ENCODE data around the gene RAB10. TPM values are rescaled to one million over a fixed set of nuclear protein-coding genes. Genes with fewer than 3 reads are reported as not detected.

RAB10 gene
- polyA plus RNA-seq, 1 donor from 2014 or later: 169 TPM

GRCh38 chr2:26122630-26123029 lies 88.7 kb downstream of the RAB10 start:
- Histone ChIP-seq H3K27ac (ENCODE audit: low read length) (no peak overlapping the region), H3K9me3 (ENCODE audit: low read length) (no peaks in the 10 kb centered on the region), H3K36me3 (ENCODE audit: insufficient read depth, low read length) (no peaks in the 10 kb centered on the region), H3K27me3 (ENCODE audit: insufficient read depth, low read depth, low read length) (no peaks in the 10 kb centered on the region), H4K20me1 (ENCODE audit: insufficient read depth) (no peaks in the 10 kb centered on the region), H3K79me2 (replicated peaks; ENCODE audit: insufficient read depth, low read length) (no peaks in the 10 kb centered on the region), H3F3A (ENCODE audit: insufficient read depth, low read length, poor library complexity, severe bottlenecking) (no peaks in the 10 kb centered on the region), H3K4me2 (ENCODE audit: low read length) (no peak overlapping the region), H3K4me3 (ENCODE audit: low read length) (no peak overlapping the region), H2AFZ (ENCODE audit: low read depth, low read length) (no peak overlapping the region), H3K9ac (ENCODE audit: low read length) (no peak overlapping the region), H3K9me2 (ENCODE audit: insufficient read depth, low read length) (no peaks in the 10 kb centered on the region)
- TF ChIP-seq EP300 (conservative IDR thresholded peaks at IDR 0.05; ENCODE audit: poor library complexity, severe bottlenecking) (no peak), EZH2 (IDR thresholded peaks at IDR 0.05; ENCODE audit: borderline replicate concordance, insufficient read depth, low read length, poor library complexity, severe bottlenecking) (no peak), TAF1 (IDR thresholded peaks at IDR 0.05; ENCODE audit: low read depth) (no peak), MXI1 (conservative IDR thresholded peaks at IDR 0.05; ENCODE audit: poor library complexity, severe bottlenecking) (no peak), SMC3 (conservative IDR thresholded peaks at IDR 0.05; ENCODE audit: poor library complexity) (no peak), POLR2AphosphoS5 (IDR thresholded peaks at IDR 0.05) (no peak), RAD21 (conservative IDR thresholded peaks at IDR 0.05) (no peak)
- TF ChIP-seq, protein P1, sequence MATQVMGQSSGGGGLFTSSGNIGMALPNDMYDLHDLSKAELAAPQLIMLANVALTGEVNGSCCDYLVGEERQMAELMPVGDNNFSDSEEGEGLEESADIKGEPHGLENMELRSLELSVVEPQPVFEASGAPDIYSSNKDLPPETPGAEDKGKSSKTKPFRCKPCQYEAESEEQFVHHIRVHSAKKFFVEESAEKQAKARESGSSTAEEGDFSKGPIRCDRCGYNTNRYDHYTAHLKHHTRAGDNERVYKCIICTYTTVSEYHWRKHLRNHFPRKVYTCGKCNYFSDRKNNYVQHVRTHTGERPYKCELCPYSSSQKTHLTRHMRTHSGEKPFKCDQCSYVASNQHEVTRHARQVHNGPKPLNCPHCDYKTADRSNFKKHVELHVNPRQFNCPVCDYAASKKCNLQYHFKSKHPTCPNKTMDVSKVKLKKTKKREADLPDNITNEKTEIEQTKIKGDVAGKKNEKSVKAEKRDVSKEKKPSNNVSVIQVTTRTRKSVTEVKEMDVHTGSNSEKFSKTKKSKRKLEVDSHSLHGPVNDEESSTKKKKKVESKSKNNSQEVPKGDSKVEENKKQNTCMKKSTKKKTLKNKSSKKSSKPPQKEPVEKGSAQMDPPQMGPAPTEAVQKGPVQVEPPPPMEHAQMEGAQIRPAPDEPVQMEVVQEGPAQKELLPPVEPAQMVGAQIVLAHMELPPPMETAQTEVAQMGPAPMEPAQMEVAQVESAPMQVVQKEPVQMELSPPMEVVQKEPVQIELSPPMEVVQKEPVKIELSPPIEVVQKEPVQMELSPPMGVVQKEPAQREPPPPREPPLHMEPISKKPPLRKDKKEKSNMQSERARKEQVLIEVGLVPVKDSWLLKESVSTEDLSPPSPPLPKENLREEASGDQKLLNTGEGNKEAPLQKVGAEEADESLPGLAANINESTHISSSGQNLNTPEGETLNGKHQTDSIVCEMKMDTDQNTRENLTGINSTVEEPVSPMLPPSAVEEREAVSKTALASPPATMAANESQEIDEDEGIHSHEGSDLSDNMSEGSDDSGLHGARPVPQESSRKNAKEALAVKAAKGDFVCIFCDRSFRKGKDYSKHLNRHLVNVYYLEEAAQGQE (IDR thresholded peaks at IDR 0.05; ENCODE audit: borderline replicate concordance): no peak
- TF ChIP-seq, protein P2, sequence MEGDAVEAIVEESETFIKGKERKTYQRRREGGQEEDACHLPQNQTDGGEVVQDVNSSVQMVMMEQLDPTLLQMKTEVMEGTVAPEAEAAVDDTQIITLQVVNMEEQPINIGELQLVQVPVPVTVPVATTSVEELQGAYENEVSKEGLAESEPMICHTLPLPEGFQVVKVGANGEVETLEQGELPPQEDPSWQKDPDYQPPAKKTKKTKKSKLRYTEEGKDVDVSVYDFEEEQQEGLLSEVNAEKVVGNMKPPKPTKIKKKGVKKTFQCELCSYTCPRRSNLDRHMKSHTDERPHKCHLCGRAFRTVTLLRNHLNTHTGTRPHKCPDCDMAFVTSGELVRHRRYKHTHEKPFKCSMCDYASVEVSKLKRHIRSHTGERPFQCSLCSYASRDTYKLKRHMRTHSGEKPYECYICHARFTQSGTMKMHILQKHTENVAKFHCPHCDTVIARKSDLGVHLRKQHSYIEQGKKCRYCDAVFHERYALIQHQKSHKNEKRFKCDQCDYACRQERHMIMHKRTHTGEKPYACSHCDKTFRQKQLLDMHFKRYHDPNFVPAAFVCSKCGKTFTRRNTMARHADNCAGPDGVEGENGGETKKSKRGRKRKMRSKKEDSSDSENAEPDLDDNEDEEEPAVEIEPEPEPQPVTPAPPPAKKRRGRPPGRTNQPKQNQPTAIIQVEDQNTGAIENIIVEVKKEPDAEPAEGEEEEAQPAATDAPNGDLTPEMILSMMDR (IDR thresholded peaks at IDR 0.05; ENCODE audit: poor library complexity, severe bottlenecking): no peak

GRCh38 chr2:26123426-26123825 lies 89.5 kb downstream of the RAB10 start:
- Histone ChIP-seq H3K4me2 (ENCODE audit: low read length) (no peak overlapping the region), H3K9ac (ENCODE audit: low read length) (no peak overlapping the region), H3K79me2 (replicated peaks; ENCODE audit: insufficient read depth, low read length) (no peaks in the 10 kb centered on the region), H3K9me2 (ENCODE audit: insufficient read depth, low read length) (no peaks in the 10 kb centered on the region), H3K4me3 (ENCODE audit: low read length) (no peak overlapping the region), H3K9me3 (ENCODE audit: low read length) (no peaks in the 10 kb centered on the region), H2AFZ (ENCODE audit: low read depth, low read length) (no peak overlapping the region), H3K27ac (ENCODE audit: low read length) (no peak overlapping the region), H3K36me3 (ENCODE audit: insufficient read depth, low read length) (no peaks in the 10 kb centered on the region), H4K20me1 (ENCODE audit: insufficient read depth) (no peaks in the 10 kb centered on the region), H3K27me3 (ENCODE audit: insufficient read depth, low read depth, low read length) (no peaks in the 10 kb centered on the region), H3F3A (ENCODE audit: insufficient read depth, low read length, poor library complexity, severe bottlenecking) (no peaks in the 10 kb centered on the region)
- TF ChIP-seq, protein P1 (IDR thresholded peaks at IDR 0.05; ENCODE audit: borderline replicate concordance): no peak
- no peak for TF ChIP-seq EZH2 (IDR thresholded peaks at IDR 0.05; ENCODE audit: borderline replicate concordance, insufficient read depth, low read length, poor library complexity, severe bottlenecking)
